ENCODE measurements around the gene TRIP13. TPM values are rescaled to one million over a fixed set of nuclear protein-coding genes. Genes with fewer than 3 reads are reported as not detected.

The TRIP13 gene
- total RNA-seq, 4 donors from 2014 or later, result 0.41 to 1.6 (median 0.50) TPM

GRCh38 chr5:859391-859790 is 33.3 kb upstream of the TRIP13 start:
- intact Hi-C loops (cut with DNase I; ENCODE audit: low total_unique reads), result no loop called here
- no peak overlapping the region for H3K27ac ChIP-seq
- peaks cover 0 to 20% of the 10 kb centered on the region in 2 donors for H3K36me3 ChIP-seq
- H3K9me3 ChIP-seq, result no peaks in the 10 kb centered on the region
- DNase-seq (no peak), ATAC-seq (no peak)
- no peaks in the 10 kb centered on the region for H3K4me1 ChIP-seq
- no peak for TF ChIP-seq POLR2A (IDR thresholded peaks at IDR 0.05)
- TF ChIP-seq, protein P1, sequence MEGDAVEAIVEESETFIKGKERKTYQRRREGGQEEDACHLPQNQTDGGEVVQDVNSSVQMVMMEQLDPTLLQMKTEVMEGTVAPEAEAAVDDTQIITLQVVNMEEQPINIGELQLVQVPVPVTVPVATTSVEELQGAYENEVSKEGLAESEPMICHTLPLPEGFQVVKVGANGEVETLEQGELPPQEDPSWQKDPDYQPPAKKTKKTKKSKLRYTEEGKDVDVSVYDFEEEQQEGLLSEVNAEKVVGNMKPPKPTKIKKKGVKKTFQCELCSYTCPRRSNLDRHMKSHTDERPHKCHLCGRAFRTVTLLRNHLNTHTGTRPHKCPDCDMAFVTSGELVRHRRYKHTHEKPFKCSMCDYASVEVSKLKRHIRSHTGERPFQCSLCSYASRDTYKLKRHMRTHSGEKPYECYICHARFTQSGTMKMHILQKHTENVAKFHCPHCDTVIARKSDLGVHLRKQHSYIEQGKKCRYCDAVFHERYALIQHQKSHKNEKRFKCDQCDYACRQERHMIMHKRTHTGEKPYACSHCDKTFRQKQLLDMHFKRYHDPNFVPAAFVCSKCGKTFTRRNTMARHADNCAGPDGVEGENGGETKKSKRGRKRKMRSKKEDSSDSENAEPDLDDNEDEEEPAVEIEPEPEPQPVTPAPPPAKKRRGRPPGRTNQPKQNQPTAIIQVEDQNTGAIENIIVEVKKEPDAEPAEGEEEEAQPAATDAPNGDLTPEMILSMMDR (IDR thresholded peaks at IDR 0.05 in 4 of 5, conservative IDR thresholded peaks at IDR 0.05 in 1 of 5), result no peak
- no peak overlapping the region for H3K4me3 ChIP-seq
- no peaks in the 10 kb centered on the region for H3K27me3 ChIP-seq
- in situ Hi-C loops (cut with MboI; ENCODE audit: low sequenced_read_pairs in 4 of 4), result no loop called here

DNA sequence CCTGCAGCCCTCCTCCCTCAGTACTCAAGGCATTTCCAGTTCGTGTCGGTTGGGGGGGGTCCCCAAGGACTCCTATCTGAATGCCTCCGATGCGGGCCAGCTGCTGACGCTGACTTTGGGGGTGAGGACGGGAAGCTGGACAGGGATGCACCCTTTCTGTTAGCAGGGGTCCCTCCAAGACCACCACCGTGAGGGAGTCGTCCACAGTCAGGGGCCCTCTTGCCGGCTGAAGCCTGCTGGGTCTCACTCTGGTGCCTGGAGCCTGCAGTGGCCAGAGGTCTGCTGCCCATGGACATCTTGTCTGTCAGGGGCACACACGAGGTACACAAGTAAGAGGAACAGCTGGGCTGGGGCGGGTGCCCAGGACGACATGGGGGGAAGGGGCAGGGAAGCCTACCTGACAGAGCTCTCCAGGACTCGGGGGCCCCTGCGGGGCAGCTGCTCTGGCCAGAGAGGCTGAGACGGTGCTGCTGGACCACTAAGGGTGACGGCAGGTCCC is 32.8 kb upstream of the TRIP13 start:
- Histone ChIP-seq H3K27ac (no peak overlapping the region), H3K27me3 (no peaks in the 10 kb centered on the region), H3K4me3 (no peak overlapping the region), H3K36me3 (peaks cover 0 to 25% of the 10 kb centered on the region in 2 donors), H3K9me3 (no peaks in the 10 kb centered on the region), H3K4me1 (no peaks in the 10 kb centered on the region)
- DNase-seq (no peak), ATAC-seq (no peak)
- no peak for TF ChIP-seq POLR2A (IDR thresholded peaks at IDR 0.05)
- TF ChIP-seq, protein P1 (IDR thresholded peaks at IDR 0.05 in 4 of 5, conservative IDR thresholded peaks at IDR 0.05 in 1 of 5), result no peak
- in situ Hi-C loops (cut with MboI; ENCODE audit: low sequenced_read_pairs in 4 of 4), result no loop called here
- intact Hi-C loops (cut with DNase I; ENCODE audit: low total_unique reads), result no loop called here

DNA sequence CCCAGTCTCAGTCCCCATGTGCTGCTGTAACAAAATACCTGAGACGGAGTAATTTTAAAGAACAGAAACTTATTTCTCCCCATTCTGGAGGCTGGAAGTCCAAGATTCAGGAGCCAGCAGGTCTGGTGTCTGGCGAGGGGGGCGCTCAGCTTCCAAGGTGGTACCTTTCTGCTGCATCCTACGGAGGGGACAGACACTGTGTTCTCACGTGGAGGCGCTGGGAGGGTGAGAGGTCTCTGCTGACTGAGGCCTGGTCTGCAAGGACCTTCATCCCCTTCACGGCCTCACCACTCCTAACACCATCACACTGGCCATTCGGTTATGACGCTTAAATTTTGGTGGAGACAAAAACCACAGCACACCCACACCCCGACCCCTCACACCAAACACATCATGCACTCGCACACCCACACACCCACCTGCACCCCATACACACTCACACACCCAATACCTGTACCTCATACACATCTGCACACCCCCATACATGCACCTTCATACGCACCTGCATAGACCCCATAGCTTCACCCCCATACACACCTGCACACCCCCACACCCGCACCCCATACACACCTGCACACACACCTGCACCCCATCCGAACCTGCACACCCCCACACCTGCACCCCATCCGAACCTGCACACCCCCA is 32.1 kb upstream of the TRIP13 start:
- Histone ChIP-seq H3K4me3 (no peak overlapping the region), H3K27ac (no peak overlapping the region), H3K9me3 (no peaks in the 10 kb centered on the region), H3K27me3 (no peaks in the 10 kb centered on the region), H3K4me1 (no peaks in the 10 kb centered on the region), H3K36me3 (peaks cover 0 to 33% of the 10 kb centered on the region in 2 donors)
- intact Hi-C loops (cut with DNase I; ENCODE audit: low total_unique reads), result no loop called here
- TF ChIP-seq POLR2A (IDR thresholded peaks at IDR 0.05), result no peak
- TF ChIP-seq, protein P1 (IDR thresholded peaks at IDR 0.05 in 4 of 5, conservative IDR thresholded peaks at IDR 0.05 in 1 of 5), result no peak
- ATAC-seq, result no peak
- in situ Hi-C loops (cut with MboI; ENCODE audit: low sequenced_read_pairs in 4 of 4), result no loop called here
- no peak for DNase-seq

GRCh38 chr5:861442-862366 is 31.0 kb upstream of the TRIP13 start:
- no peak overlapping the region for H3K27ac ChIP-seq
- no peak for TF ChIP-seq POLR2A (IDR thresholded peaks at IDR 0.05)
- TF ChIP-seq, protein P1 (IDR thresholded peaks at IDR 0.05 in 4 of 5, conservative IDR thresholded peaks at IDR 0.05 in 1 of 5), result no peak
- no peaks in the 10 kb centered on the region for H3K9me3 ChIP-seq
- DNase-seq, result no peak
- intact Hi-C loops (cut with DNase I; ENCODE audit: low total_unique reads) (no loop called here), in situ Hi-C loops (cut with MboI; ENCODE audit: low sequenced_read_pairs in 4 of 4) (no loop called here)
- H3K4me1 ChIP-seq, result no peaks in the 10 kb centered on the region
- peaks cover 0 to 42% of the 10 kb centered on the region in 2 donors for H3K36me3 ChIP-seq
- H3K27me3 ChIP-seq, result no peaks in the 10 kb centered on the region
- no peak for ATAC-seq
- H3K4me3 ChIP-seq, result no peak overlapping the region

All from gastrocnemius medialis (tissue), 4 donors.